GM08714 (cell line): ENCODE results near the gene MTCL3.

Experiments used
- H3K4me3 ChIP-seq: fragments of 200-500 bp; sonication (Bioruptor generic); 2 replicates; pipeline ENCODE4 v1.5.1; 2014; ENCODE audit warnings: mild to moderate bottlenecking, low read length, inconsistent platforms
- ZNF274 ChIP-seq: IDR thresholded peaks from 2 replicates; pipeline ENCODE4 v1.6.1; 2012; ENCODE audit warnings: mild to moderate bottlenecking, low read depth, low read length

Gene MTCL3

DNA sequence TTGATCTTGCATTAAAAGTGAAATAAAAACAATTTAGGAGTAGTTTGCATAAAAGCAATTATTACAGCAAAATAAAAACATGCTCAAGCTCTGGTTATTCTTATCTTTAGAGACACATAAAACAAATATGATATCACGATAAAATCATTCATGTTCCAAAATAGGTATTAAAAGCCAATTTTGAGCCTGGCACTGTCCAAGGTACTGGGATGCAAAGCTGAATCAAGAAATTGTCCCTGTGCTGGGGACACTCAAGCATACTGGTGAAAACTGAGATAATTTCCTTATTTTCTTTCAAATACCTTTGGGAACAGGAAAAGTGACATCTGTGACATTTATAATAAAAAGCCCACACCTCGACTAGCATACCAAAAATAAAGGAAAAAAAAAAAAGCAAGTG, 931 bp upstream of the MTCL3 start:
- no peak for TF ChIP-seq ZNF274
- no peak overlapping the region for H3K4me3 ChIP-seq

DNA sequence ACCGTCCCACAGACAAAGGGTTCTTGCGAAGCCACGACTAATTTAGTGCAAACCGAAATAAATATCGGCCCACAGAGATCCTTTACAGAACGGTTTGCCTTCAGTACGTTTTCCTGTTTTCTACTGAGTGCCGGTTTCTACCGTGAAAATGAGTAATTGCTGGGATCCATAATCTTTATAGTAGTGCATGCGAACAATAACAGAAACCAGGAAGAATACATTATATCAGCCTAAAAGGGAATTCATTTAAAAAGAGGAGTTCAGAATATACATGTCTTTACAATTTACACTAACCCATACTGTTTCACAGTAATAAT, 292 bp upstream of the MTCL3 start:
- TF ChIP-seq ZNF274, result no peak
- H3K4me3 ChIP-seq, result no peak overlapping the region

DNA sequence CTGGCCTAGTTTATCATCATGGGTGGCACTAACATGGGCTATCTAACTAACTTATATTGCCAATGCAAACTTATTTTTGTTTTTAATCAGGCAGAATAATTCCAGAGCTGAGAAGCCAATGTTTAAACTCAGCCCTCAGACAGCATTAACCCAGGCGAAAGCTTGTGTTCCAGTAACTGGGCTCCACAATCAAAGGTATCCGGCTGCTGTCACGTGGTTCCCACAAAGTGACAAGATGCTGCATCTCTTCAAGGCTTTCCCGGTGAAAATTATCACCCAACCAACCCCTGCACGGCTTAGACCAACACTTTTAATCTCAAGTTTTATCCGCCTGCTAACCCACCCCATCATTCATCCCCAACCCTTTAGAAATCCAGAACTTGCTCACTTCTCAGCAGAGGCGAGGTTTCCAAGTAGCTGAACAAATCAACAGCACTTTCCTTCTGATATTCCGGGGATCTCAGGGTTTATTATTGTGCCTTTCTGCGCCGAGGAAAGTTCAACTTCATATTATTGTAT, 885 bp downstream of the MTCL3 start:
- H3K4me3 ChIP-seq, result no peak overlapping the region
- no peak for TF ChIP-seq ZNF274

DNA sequence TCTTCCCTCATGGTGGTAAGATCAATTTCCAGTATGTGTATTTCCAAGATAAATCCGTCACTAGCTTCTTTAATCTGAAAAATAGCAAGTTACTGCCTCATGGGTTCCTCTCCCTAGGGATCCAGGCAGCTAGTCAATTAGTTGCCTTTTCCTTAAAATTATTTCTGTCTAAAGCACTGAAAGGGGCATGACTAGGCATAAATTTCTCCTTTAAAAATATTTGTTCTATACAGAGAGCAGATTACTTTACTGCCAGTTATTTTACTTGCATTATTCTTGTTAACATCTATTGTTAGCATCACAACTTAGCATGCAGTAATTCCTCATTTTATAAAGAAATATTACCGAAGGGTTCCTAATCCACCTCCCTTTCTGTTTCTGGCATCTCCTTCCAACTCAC, 1.4 kb downstream of the MTCL3 start:
- TF ChIP-seq ZNF274, result no peak
- H3K4me3 ChIP-seq, result no peak overlapping the region

DNA sequence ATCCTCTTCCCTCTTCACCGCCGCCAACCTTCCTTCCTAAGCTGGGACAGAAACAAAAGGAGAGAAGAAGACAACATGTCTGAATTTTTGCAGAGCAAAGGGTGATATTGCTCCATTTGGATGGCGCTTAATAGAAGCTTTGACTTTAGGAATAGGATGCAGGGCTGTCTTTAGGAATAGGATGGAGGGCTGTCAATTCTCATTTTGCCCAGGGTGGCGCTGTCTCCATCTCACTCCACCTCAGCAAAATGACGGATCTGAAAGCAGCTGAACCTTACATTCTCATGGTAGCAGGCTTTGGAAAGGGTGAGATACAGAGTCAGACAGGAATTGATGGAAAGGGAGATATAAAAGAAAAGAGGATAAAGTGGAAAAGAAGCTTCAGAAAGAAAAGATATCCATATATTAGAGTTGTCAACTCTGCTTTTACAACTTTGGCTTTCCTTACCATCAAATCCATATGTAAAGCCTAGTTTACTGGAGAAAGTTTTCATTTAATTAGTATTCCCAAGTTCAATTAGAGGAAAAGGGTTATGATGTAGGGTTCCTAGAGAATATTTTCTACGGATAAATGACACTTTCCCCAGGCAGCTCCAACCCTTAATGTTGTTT, 2.4 kb downstream of the MTCL3 start:
- H3K4me3 ChIP-seq, result peak overlapping the region; percentile 75
- TF ChIP-seq ZNF274, result no peak

DNA sequence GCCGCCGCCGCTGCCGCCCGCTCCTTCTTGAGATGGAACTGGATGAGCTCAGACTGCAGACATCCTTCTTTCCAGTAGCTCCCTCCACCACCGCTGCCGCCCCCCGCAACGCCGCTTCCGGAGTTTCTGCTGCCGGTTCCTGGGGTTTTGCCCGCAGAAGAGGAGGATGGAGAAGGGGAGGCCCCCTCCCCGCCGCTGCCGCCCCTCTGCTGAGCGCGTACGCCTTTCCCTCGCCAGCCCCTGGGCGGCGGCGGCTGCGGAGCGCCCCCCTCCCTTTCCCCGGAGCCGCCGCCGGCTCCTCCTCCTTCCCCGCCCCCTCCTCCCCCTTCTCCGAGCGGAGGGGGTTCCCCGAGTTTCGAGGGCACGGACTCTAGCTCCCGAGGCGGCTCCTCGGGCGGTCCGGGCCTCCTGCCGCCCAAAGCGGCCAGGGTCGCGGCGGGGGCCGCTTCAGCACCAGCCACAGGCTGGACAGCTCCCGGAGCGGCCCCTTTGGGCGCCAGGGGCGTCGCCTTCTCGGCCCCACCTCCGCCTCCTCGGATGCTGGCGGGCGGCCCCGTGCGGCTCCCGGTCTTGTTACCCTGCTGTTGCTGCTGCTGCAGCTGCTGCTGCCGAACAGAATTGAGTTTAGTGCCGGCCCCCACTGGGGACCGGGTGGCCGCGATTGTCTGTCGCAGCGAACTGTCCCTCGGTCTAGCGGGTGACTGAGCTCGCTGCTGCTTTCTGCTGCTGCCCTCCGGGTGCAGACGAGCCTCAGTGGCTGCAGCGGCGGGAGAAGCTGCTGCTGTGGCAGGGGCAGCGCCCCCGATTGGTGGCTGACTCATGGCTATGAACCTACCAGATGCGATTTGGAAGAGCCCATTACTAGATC, 3.1 kb downstream of the MTCL3 start:
- peak overlapping the region; percentile 75 for H3K4me3 ChIP-seq
- TF ChIP-seq ZNF274, result no peak

DNA sequence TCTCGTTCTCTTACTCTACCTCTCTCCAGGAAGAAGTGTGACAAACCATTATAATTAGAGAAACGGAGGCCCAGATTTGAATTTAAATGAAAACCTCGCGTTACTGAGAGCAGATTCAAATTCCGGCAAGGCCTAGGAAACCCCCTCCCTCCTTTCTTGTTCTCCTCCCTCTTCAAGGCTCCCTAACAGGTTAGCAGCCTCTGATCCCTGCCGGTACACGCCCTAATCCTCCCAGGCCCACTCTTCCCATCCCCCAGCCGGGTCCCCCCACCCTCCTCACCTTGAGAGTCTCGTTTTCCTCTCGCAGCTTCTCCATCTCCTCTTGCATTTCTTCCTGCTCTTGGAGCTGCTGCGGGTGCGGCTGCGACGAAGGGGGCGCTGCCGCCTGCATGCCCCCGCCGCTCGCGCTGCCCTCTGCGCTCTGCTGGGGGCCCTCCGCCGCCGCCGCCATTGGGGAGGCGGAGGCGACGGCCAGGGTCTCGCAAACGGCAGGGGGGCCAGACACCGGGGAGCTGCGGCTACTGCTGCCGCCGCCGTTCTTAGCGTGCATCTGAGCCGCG, 3.8 kb downstream of the MTCL3 start:
- TF ChIP-seq ZNF274, result no peak
- peak overlapping the region; percentile 75 for H3K4me3 ChIP-seq

DNA sequence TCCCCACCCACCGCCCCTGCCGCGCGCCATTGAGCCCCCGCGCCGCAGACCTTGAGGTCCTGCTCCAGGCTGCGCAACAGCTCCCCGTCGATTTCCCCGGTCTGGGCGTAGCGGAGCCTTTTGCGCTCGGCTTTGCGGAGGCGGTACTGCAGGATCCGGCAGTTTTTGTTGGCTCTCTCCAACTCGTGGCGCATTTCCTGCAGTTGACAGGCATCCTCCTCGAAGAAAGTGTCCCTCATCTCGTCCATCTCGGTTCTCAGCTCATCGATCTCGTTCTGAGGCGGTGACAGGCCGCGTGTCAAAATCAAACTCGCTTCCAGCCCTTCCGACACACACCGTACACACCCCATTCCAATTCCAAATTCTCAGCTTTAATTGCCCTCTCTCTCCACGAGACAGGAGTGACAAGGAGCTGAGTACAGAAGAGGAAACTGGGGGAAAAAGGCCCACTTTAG, 4.3 kb downstream of the MTCL3 start:
- peak overlapping the region; percentile 75; the same call in 1 of the 2 replicates for H3K4me3 ChIP-seq
- TF ChIP-seq ZNF274, result no peak

DNA sequence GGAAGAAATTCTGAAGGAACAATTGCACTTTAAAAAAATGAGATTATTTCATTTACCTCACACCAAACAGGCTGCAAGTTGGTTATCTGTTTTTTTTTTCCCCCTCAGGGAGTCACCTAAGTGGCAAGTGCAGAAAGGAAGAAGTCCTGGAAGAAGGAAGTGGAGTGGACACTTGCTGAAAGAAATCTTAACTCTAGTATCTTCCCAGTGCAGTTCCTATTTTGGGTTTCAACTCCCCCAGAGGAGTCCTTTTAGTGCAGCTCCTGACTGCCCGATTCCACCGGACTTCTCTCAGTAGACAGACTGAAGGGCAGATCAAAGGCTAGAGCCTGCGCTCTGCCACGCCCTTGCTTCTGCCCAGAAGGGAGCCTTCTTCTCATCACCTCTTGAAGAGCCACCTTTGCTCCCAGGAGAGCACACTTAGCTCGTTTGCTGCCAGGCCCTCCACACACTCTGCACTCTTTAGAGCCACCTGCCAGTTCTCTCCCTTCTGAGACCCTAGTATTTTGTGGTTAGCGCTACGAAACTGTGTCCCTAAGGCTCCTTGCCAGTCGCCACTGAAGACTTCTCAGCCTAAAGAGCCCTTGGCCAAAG, 4.9 kb downstream of the MTCL3 start:
- H3K4me3 ChIP-seq, result no peak overlapping the region
- TF ChIP-seq ZNF274, result no peak

DNA sequence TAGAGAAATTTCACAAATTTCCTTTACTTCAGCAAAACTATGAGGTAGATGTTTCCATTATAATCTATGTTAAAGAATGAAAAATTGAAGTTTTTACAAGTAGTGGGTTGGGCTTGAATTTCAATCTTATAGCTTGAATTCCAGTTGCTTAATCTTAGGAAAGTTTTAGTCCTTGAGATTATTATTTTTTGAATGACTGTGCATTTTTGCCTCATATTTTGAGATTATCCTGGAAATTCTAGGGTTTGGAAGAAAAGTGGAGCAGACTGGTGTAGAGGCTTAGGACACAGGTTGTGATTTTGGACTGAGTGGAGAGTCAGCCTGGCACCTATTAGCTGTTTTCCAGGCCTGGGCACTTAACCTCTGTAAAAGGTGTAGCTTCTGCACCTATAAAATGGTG, 5.7 kb downstream of the MTCL3 start:
- H3K4me3 ChIP-seq, result no peak overlapping the region
- no peak for TF ChIP-seq ZNF274

DNA sequence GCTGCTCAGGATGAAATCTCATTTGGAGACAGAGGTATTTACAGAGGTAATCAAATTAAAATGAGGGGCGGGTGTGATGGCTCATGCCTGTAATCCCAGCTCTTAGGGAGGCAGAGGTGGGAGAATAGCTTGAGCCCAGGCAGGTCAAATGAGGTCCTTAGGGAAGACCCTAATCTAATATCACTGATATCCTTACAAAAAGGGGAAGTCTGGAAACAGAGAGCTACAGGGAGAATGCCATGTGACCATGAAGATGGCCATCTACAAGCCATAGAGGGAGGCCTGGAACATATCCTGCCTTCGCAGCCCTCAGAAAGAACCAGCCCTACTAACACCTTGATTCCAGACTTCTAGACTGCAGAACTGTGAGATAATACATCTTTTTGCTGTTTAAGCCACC, 8.3 kb downstream of the MTCL3 start:
- H3K4me3 ChIP-seq, result no peak overlapping the region
- TF ChIP-seq ZNF274, result no peak

DNA sequence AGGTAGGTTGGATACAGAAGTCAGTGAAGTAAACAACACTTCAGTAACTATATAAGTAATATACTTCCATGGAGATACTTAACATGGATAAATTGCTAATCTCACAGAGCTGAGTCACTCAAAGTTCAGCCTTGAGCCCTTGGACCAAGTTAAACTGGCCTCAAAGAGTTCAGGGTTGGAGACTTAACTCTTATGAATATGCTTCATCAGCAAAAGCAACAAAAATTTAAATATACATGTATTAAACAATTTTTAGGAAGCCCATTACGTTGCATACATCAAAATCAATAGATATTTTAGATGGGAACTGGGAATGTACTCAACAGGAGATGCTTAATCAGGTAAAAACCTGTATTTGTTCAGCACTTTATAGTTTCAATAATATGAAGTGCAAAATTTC, 12.2 kb downstream of the MTCL3 start:
- no peak overlapping the region for H3K4me3 ChIP-seq
- TF ChIP-seq ZNF274, result no peak

DNA sequence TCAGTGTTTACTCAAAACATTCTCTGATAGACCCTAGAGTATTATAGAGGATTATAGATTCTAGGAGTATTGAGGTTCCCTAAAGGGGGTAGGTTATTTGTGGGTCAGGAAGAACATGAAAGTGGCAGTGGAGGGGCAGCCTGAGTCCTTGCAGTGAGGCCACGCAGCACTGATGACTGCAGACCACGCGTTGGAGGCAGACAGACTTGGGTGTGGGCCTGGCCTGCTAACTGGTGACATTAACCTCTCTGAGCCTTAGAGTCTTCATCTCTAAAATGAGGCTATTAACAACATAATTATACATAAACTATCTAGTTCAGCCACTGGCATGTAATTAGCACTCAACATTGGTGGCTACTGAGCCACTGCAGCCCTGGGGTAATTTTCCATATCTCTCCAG, 16.1 kb downstream of the MTCL3 start:
- TF ChIP-seq ZNF274, result no peak
- H3K4me3 ChIP-seq, result no peak overlapping the region

DNA sequence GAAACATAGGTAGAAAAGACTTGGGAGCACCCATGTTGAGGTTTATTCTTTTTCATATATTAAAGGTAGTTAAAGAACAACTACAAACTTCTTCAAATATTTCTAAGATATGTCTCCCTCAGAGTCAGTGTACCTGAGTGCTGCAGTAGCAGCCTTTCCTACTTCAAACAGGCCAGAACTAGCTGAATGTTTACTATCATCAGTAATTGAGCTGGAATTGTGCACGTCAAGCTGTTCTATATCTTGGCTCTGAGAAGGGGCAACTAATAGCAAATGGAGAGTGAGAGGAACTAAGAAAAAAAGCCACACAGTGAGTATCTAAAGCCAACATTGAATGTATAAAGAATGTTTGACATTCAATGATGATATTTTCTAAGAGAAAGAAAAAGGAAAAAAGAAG, 21.7 kb downstream of the MTCL3 start:
- H3K4me3 ChIP-seq, result no peak overlapping the region
- TF ChIP-seq ZNF274, result no peak

DNA sequence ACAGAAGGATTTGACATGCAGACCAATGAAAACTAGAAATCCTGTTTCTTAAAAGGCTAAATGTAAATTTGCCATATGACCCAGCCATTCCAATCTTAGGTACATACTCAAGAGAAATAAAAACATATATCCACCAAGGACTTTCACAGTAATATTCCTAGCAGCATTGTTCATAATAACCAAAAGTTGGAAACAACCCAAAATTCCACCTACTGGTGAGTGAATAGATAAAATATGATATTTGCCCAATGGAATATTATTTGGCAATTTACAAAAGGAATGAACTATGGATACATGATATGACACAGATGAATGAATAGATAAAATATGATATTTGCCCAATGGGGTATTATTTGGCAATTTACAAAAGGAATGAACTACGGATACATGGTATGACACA, 22.7 kb downstream of the MTCL3 start:
- TF ChIP-seq ZNF274, result no peak
- H3K4me3 ChIP-seq, result no peak overlapping the region
